Breast epithelium (tissue), 3 donors: ENCODE measurements around the gene RPL37A.

Experiments
- POLR2A ChIP-seq: fragments of 450-650 bp; IDR thresholded peaks from one replicate; pipeline ENCODE4 v1.6.1; 2016; ENCODE audit warnings: antibody characterized with exemption, mild to moderate bottlenecking, moderate library complexity
- TF ChIP-seq, protein P1 (sequence below), 3 donors: fragments of 450-650 bp; IDR thresholded peaks; one replicate each; pipeline ENCODE4 v1.5.1; 2016 to 2017; ENCODE audit warnings: antibody characterized with exemption in 3 of 3, mild to moderate bottlenecking in 3 of 3, moderate library complexity in 3 of 3

DNA sequence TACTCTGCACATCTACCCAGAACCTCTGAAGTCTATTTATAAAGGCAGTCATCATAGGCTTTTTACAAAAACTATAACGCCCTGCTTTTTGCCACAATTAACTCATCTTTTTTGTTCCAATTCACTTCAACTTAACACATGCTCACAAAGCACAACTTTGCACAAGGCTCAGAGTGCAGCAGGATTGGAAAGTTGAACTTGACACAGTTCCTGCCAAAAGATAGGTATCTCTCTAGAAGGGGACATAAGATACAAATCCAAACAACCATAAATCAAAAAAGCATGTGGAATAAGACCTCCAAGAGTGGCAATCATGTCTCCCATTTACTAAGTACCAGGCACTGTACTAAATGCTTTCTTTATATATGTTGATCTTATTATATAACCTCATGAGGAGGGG, 36.2 kb downstream of the RPL37A start:
- TF ChIP-seq, protein P1, sequence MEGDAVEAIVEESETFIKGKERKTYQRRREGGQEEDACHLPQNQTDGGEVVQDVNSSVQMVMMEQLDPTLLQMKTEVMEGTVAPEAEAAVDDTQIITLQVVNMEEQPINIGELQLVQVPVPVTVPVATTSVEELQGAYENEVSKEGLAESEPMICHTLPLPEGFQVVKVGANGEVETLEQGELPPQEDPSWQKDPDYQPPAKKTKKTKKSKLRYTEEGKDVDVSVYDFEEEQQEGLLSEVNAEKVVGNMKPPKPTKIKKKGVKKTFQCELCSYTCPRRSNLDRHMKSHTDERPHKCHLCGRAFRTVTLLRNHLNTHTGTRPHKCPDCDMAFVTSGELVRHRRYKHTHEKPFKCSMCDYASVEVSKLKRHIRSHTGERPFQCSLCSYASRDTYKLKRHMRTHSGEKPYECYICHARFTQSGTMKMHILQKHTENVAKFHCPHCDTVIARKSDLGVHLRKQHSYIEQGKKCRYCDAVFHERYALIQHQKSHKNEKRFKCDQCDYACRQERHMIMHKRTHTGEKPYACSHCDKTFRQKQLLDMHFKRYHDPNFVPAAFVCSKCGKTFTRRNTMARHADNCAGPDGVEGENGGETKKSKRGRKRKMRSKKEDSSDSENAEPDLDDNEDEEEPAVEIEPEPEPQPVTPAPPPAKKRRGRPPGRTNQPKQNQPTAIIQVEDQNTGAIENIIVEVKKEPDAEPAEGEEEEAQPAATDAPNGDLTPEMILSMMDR (IDR thresholded peaks at IDR 0.05) = no peak
- no peak for TF ChIP-seq POLR2A
